Limb (tissue), 2 donors: ENCODE results near the gene CALB2.
"Not testable (repeated sequence)": the region's sequence is repeated elsewhere in the genome, so short reads cannot be mapped to it uniquely, and the experiment has no call there.

Experiments
- DNase-seq, 2 donors: peaks; one replicate each; pipeline ENCODE4 v3.0.0-alpha.2; 2016; ENCODE audit errors: extremely low spot score in 2 of 2

The CALB2 gene

DNA sequence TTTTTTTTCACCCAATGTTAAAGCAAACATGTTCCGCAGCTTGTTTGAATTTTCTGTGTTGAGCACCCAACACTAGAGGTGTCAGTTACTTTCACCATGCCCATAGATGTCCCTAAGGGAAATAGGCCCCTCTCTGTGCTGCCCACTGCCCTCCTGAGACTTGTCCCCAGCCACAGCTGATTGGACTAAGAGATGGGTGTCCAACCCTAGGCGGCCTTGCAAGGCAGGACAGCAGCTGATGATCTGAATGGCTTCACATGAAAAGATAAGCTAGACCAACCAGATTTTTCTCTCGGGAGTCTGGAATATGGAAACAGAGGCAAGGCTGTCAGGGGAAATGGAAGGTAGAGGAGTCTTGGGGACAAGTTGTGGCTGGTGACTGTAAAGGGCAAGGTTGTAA, 6.1 kb upstream of the CALB2 start:
- DNase-seq, result no peak

DNA sequence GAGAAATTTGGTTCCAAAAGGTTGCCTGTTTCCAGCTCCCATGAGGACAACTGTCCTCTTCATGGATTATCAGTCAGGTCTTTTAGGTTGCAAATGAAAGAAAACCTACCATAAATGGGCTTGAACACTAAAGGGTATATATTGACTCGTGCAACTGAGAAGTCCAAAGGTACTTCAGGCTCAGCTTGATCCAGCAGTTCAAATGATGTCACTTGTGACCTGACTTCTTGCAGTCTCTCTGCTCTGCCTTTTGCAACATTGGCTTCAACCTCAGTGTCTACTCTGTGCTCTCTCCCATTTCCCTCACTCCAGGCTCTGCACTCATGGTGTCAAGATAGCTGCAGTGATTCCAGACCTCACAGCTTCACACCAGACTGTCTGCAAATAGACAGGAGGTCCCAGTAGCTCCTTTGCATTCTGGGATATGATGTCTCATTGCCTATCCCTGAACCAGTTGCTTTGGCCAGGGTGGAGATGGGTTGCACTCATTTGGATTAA, 5.5 kb upstream of the CALB2 start:
- DNase-seq, result no peak

DNA sequence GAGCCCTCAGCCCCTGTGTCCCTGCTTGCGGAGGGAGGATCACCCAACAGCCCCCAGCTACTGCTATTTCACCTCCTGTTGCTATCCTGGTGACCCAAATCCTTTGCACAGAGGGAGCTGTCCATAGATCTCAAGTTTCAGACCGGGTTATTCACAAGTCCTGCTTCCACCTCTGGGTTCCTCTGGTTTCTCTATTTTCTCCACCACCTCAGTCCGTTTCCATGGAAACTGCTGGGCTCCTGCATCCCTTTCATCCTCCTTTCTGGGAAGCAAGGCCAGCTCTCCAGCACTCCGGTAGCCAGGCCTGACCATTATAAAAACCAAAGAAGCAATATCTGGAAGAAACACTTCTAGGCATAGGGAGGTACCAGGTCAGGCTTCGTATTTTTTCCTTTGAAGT, 4.8 kb upstream of the CALB2 start:
- no peak for DNase-seq

DNA sequence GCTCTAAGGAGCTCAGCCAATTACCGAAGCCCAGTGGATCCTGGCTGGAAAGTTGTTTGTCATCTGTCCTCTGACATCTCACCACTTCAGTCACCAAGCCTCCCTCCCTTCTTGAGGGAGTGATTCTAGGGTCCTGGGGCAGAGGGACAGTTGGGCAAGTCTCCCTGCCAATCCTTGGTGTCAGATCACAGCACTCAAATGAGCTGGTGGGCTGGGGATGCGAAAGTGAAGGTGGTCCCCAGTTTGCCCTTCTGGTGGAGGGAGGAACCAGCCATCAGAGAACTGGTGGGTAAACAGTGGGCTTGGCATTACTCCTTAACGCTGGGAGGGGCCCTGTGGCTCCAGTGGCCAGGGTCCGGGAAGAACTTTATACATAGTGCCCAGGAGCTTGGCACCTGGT, 4.4 kb upstream of the CALB2 start:
- no peak for DNase-seq

DNA sequence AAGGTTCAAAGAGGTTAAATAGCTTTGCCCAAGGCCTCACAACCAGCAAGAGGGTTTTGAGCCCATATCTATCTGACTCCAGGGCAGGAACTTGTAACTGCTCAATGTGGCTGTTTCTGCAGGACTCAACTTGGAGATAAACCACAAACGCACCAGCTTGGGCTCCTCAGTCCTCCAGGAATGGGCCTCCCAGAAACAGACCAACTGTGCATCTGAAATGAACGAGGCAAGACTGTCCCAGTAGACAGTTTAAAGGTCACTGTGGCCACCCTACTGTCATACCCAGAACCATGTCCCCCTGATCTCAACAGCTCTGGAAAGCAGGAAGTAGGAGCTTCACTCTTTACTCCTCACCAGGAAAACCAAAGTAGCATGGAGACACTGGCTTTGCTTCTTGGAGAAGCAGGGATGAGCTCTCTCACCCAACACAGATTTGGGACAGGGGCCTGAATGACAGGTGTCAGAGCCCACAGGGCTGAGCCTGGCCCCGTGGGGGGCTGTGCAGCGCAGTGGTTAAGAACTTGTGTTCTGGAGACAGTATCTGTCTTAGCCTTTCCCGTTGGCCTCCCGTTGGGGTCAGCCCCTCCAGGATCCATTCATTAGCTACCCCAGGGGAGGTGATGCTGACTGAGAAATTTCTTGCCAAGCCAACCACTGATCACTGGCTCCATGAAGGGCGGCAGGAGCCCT, 2.3 kb upstream of the CALB2 start:
- DNase-seq, result no peak

DNA sequence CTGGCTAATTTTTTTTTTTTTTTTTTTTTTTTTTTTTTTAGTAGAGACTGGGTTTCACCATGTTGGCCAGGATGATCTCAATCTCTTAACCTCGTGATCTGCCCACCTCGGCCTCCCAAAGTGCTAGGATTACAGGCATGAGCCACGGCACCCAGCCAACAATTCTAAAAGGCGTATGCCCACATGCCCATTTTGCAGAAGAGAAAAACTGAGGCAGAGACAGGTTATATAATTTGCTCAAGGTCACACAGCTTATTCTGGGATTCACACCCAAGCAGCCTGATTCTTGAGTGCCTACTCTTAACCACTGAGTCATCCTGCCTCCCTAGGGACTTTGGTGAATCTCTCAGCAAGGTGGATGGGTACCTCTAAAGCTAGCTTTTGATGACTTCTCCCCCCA, 1.6 kb upstream of the CALB2 start:
- not testable (repeated sequence) for DNase-seq

DNA sequence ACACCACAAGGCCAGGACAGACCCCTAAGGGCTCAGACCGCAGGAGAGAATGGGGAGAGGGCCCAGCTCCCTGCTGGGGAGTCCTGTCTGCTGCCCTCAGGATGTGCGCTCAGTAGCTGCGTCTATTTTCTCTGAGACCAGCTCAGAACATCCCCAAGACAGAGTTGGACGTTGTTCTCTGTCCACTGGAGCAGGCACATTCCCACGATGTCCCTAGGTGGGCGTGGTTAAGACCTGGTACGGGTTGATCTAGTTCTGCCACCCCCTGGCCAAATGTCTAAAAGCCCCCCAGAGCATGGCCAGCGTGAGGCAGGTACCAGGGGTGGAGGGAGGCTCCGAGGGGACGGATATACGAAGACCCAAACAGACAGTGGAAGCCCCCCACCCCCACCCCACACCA, 842 bp upstream of the CALB2 start:
- DNase-seq, result peak in 1 of 2 donors; percentile 34

DNA sequence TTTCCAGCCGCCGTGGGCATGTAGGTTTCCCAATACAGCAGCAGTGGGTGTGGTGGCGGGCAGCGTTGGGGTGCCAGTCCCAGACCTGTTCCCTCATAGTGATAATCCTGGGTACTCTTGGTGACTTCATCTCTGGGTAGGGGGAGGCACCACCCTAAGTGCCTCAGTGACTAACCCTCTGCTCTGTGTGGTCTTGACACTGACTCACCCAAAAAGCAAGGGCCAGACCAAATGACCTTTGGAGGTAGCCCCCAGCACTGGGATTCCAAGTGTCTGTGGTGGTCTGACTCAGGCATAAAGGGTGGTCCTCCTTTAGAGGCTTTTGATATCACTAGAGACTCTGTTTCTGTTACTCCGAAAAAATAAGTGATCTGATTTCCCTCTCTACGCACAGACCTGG, 908 bp downstream of the CALB2 start:
- no peak for DNase-seq

DNA sequence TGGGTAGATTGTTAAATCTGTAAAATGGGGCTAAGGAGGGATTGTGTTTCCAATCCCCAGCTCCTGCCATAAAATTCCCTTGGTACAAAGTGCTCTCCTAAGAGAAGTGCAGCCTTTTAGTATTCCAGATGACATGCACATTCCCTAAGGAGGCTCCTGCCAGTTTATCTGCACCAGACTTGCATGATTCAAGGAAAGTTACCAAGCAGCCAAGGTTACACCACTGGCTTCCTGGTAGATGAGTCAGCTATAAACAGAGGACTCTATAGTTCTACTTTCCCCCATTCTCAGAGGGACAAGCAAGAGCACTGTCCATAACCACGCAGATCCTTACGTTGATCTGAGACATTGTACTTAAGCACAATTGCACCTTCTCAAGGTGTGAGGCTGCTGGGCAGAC, 1.9 kb downstream of the CALB2 start:
- no peak for DNase-seq

DNA sequence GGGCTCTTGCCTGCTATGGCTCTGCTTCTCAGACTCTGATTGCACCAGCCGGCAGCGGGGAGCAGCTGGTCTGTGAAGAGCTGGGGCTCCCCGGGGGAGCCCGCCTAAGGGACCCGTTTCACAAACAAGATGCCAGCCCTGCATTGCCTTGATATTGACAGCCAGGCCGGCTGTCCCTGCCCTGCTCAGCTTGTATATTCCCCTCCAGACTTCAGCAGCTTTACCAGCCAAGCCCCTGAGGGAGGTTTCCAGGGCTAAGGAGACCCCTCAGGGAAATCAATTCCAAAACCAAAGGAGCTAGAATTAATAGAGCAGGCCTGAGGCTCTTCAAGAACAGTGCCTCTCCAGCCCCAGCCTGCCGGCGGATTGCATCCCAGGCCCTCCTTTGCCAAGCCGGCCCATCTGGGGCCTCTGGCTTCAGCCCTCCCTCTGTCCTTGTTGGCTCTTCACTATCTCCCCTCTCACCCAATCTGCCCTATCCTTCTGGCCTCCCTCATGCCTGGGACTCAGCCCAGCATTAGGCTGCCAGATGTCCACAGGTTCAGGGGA, 5.7 kb downstream of the CALB2 start:
- DNase-seq, result no peak

DNA sequence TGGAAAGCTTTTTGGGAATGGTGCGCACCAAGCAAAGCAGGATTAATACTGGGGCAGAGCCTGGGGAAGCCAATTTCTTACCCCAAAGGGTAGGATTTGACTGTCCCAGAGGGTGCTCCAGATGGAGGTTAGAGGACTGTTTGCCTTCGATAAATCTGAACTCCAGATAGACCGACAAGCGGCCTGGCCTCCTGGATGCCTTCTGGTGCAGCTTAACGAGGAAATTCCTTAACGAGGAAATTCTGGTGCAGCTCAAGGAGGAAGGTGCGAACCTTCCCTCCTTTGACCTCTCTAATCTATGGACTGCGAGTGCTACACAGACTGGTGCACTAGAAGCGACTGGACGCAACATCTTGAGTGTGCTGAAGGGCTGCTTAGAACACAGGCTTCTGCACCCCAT, 6.5 kb downstream of the CALB2 start:
- no peak for DNase-seq

DNA sequence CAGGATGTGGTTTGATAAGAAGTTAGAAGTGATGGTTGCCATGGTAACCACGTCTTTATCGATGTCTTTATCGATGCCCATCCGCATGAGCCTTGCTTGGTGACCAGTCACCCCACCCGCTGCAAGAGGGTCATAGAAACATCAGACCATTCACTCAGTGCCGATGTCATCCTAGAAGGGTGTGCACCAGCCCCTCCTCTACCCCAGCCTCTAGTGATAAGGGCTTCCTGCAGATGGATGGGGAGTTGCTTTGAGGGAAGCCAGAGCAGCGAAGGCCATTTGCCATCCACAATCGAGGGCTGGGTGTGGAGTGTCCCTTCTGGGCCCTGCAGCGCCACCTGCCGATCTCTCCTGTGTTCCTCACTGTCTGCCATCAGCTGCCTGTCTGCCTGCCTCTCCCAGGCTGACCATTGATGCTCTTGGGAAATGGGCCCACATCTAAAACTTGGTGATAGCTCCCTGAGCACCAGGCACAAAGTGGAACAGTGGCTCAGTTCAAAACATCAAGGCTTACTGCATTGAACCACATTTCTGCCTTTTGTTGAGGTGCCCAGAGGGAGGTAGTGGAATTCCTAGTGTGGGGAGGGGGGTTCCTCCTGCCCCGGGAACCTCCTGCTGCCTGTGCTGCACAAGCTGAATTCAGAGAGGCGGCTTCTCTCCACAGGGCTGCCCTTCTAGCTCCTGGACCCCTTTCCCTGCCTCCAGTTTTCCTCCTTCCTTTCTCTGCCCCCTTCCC, 8.9 kb downstream of the CALB2 start:
- DNase-seq, result peak in 1 of 2 donors; percentile 48

DNA sequence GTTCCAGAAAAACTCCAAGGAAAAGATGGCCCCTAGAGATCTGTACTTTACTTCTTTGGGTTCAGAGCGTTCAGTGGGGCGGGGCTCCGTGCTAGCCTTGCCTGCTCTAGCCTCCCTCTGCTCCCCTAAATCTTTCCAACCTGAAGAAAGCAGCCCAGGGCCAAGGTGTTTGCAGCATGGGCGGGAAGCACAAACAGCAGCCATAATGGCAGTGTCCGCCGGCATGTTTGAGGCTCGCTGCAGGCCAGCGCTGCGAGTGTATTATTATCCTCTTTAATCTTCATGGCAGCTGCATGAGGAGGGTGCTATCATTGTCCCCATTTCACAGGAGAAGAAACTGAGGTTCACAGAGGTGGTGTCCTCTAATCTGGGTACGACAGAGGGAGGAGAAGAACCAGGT, 10.4 kb downstream of the CALB2 start:
- DNase-seq, result no peak

DNA sequence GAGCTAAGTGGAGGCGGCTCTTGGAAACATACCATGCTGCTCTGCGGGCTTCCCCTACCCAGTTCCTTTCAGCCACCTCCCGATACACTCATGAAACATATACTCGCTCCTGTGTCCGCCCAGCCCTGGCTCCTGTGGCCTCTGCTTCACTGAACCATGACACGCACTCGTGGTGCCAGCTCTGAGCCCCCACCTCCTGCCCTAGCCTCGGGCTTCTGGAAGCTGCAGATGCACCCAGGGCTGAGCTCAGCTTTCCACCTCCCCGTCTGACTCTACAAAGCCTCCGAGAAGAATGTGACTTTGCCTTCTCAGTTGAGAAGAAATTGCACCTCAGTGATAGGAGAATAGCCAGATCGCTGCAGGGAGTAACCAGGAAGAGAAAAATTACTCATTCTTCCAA, 11.0 kb downstream of the CALB2 start:
- DNase-seq, result no peak

DNA sequence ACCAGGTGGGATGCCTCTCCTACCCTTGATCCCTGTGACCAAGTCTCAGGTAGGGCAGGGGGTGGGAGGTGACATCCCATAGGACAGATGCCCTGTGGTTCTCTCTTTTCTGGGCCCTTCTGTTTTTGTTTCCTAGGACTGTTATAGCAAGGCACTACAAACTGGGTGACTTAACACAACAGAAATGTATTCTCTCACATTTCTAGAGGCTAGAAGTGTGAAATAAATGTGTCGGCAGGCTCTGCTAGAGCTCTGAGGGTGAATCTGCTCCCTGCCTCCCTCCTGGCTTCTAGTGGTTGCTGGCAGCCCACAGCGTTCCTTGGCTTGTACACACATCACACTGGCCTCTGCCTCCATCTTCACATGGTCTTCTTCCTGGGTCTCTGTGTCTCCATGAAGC, 12.7 kb downstream of the CALB2 start:
- DNase-seq, result no peak

DNA sequence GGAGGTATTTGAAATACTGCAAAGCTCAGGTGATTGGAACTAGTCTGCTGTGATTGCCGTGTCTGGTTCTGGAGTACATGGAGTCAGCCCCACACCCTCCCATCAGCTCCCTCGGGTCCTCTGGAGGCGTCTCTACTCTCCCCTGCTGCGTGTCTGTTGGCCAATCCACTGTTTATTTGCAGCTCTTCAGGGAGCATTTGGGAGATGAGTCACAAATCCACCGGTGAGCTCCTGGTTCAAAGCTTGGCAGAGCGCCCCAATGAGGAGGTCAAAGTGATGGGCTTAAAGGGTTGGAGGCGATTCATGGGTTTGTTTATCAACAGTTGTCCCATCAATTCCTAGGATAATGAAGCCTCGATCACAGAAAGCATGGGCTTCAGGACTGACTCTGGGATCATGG, 14.6 kb downstream of the CALB2 start:
- no peak for DNase-seq

DNA sequence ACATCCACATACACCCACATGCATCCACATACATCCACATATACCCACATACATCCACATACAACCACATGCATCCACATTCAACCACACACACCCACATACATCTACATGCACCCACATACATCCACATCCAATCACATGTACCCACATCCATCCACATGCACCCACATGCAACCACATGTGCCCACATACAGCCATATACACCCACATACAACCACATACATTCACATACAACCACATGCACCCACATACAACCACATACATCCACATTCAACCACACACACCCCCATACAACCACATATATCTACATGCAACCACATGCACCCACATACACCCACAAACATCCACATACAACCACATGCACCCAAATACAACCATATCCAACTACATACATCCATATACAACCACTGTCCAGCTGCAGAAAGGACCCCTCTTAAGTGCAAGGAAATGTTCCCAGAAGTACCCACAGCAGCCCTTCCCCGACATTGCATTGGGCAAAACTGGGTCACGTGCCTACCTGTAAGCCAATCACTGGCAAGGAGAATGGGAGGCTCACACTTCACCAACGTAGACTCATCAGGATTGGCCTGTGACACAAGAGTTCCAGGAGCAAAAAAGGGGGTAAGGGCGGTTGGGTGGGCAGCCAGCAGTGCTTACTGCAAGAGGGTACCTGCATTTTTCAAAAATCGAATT, 18.1 kb downstream of the CALB2 start:
- no peak for DNase-seq

DNA sequence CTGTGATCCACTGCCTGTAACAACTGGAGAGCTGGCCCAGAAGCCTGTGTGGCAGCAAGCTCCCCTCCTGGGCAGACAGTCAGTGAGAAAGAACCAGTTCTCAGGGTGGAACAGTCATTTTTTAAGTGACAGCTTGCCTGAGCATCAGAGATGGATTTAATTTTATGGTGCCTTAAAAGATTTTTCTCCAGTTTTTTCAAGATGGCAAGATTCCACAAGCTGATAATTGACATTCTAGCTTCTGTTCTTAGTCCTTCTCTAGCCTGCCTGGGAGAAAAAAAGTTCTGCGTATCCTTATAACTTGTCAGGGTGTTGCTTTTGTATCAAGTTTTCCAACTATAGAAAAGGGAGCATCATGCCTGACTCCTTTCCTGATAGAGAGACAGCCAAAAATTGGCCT, 21.2 kb downstream of the CALB2 start:
- DNase-seq, result no peak

DNA sequence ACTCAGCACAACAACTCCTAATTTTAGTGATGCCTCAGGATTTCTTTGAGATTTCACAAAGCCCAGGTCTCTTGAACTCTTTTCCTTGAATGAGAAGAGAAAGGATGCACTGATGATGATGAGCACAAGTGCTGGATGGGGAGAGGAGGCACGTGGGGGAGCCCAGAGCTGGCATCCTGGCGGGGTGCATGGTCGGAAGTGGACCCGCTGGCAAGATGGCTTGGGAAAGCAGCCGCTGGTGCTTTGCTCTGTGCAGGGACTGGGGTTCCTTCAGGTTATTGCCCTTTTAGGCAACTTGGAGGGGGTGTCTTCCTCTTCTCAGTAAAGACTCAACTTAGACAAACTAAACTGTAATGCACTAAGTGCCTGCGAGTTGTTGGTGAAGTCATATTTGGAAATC, 22.3 kb downstream of the CALB2 start:
- DNase-seq, result no peak

DNA sequence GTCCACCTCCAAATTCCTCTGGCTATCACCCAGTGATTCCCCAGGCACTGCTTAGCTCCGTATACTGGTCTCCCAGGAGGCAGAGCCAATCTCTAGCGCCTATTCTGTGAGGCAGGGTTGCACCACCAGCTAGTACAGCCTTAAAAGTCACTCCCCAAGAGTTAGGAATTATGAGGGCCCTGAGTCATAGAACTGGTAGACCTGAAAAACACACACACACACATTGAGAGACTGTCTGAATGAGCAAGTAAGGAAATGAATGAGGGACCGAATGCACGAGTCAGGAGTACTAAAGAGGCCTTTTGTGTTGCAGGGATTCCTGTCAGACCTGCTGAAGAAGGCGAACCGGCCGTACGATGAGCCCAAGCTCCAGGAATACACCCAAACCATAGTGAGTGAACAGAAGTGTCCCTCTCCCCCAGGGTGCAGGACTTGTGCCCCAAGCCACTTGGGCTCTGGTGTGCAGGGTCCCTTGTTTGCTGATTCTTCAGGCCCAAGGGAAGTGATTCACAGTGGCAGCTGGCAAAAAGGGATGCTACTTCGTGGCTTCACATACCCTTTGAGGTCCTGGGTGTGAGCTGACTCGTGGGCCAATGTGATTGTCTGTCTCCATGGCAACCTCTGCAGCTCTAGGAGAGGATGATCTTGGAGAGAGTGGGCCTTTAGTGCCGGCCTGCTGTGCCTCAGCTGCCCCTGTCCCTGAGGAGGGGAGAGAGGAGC, 24.7 kb downstream of the CALB2 start:
- no peak for DNase-seq

DNA sequence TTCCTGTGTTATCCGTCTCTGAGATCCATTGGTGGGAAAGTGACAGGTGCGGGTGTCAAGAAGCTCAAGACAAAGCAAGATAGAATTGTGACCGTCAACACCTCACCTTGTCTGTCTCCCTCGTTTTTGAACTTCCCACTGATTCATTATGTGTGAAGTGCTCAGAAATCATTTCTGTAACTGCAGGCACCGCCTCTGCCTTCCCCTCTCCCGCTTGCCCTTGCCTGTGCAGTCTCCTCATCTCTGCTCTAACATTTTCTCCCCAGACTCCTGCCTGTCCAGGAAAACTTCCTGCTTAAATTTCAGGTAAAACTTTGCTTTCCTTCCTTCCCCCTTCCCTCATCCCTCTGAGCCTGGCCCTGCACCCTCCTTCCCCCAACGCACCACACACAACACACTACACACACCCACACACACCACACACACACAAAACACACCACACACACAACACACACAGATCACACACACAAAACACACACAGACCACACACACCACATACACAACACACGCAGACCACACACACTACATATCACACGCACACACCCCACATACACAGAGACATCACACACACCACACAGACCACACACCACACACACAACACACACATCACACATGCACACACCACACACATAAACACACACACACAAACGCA, 25.7 kb downstream of the CALB2 start:
- DNase-seq, result no peak
